ENCODE data around the gene GGACT.

Gene GGACT

GRCh38 chr13:100594731-100595130 is 6.1 kb upstream of the GGACT start:
- Histone ChIP-seq H3K79me2 (ENCODE audit: low read length) (no peaks in the 10 kb centered on the region), H3K9me3 (ENCODE audit: insufficient read depth, low read length) (no peaks in the 10 kb centered on the region), H3K27ac (ENCODE audit: low read length) (no peak overlapping the region), H3K4me1 (ENCODE audit: low read length) (no peaks in the 10 kb centered on the region), H3K27me3 (ENCODE audit: low read depth, low read length) (no peaks in the 10 kb centered on the region), H2AFZ (ENCODE audit: low read depth, low read length) (no peak overlapping the region), H3K9ac (ENCODE audit: low read length) (no peak overlapping the region), H3K4me2 (ENCODE audit: low read length) (no peak overlapping the region), H3K4me3 (ENCODE audit: low read length) (no peak overlapping the region), H4K20me1 (ENCODE audit: insufficient read depth, low read length) (no peaks in the 10 kb centered on the region), H3K36me3 (replicated peaks; ENCODE audit: low read depth, low read length) (no peaks in the 10 kb centered on the region)
- TF ChIP-seq EZH2phosphoT487 (IDR thresholded peaks at IDR 0.05; ENCODE audit: low read depth) (no peak), CTCF (IDR thresholded peaks at IDR 0.05; ENCODE audit: low read depth, low read length) (peak; percentile 32; the same call in 1 of the 2 replicates)

GRCh38 chr13:100594255-100594654 is 5.7 kb upstream of the GGACT start:
- H3K9ac ChIP-seq (ENCODE audit: low read length), result no peak overlapping the region
- H4K20me1 ChIP-seq (ENCODE audit: insufficient read depth, low read length), result no peaks in the 10 kb centered on the region
- H3K36me3 ChIP-seq (replicated peaks; ENCODE audit: low read depth, low read length), result no peaks in the 10 kb centered on the region
- H3K4me2 ChIP-seq (ENCODE audit: low read length), result no peak overlapping the region
- H3K27me3 ChIP-seq (ENCODE audit: low read depth, low read length), result no peaks in the 10 kb centered on the region
- no peaks in the 10 kb centered on the region for H3K79me2 ChIP-seq (ENCODE audit: low read length)
- H3K9me3 ChIP-seq (ENCODE audit: insufficient read depth, low read length), result no peaks in the 10 kb centered on the region
- TF ChIP-seq CTCF (IDR thresholded peaks at IDR 0.05; ENCODE audit: low read depth, low read length) (no peak), EZH2phosphoT487 (IDR thresholded peaks at IDR 0.05; ENCODE audit: low read depth) (no peak)
- H2AFZ ChIP-seq (ENCODE audit: low read depth, low read length), result no peak overlapping the region; the same call in 1 of the 2 replicates
- H3K4me1 ChIP-seq (ENCODE audit: low read length), result no peaks in the 10 kb centered on the region
- no peak overlapping the region for H3K27ac ChIP-seq (ENCODE audit: low read length)
- no peak overlapping the region for H3K4me3 ChIP-seq (ENCODE audit: low read length)

- TF ChIP-seq EZH2phosphoT487 (IDR thresholded peaks at IDR 0.05; ENCODE audit: low read depth), result no peak
- TF ChIP-seq CTCF (IDR thresholded peaks at IDR 0.05; ENCODE audit: low read depth, low read length), result no peak
- no peaks in the 10 kb centered on the region for H3K36me3 ChIP-seq (replicated peaks; ENCODE audit: low read depth, low read length)
- no peaks in the 10 kb centered on the region for H4K20me1 ChIP-seq (ENCODE audit: insufficient read depth, low read length)
- peak overlapping the region; percentile 76 for H3K4me2 ChIP-seq (ENCODE audit: low read length)
- H3K27ac ChIP-seq (ENCODE audit: low read length), result no peak overlapping the region
- H3K79me2 ChIP-seq (ENCODE audit: low read length), result no peaks in the 10 kb centered on the region
- H3K4me1 ChIP-seq (ENCODE audit: low read length), result peaks cover 13% of the 10 kb centered on the region
- peak overlapping the region; percentile 79 for H3K4me3 ChIP-seq (ENCODE audit: low read length)
- no peaks in the 10 kb centered on the region for H3K9me3 ChIP-seq (ENCODE audit: insufficient read depth, low read length)
- peak overlapping the region; percentile 76; the same call in 1 of the 2 replicates for H3K9ac ChIP-seq (ENCODE audit: low read length)
- H3K27me3 ChIP-seq (ENCODE audit: low read depth, low read length), result no peaks in the 10 kb centered on the region
- peak overlapping the region; percentile 99 for H2AFZ ChIP-seq (ENCODE audit: low read depth, low read length)
Measured at GRCh38 chr13:100589178-100589725, 663 bp upstream of the GGACT start.

- H2AFZ ChIP-seq (ENCODE audit: low read depth, low read length), result no peak overlapping the region
Measured at GRCh38 chr13:100584896-100585295, 3.7 kb downstream of the GGACT start.

More at GRCh38 chr13:100584896-100585295, 3.7 kb downstream of the GGACT start:
- Histone ChIP-seq H3K4me3 (ENCODE audit: low read length) (no peak overlapping the region), H3K4me2 (ENCODE audit: low read length) (no peak overlapping the region), H3K4me1 (ENCODE audit: low read length) (peaks cover 13% of the 10 kb centered on the region), H3K27ac (ENCODE audit: low read length) (no peak overlapping the region), H3K36me3 (replicated peaks; ENCODE audit: low read depth, low read length) (no peaks in the 10 kb centered on the region), H3K9me3 (ENCODE audit: insufficient read depth, low read length) (no peaks in the 10 kb centered on the region), H3K27me3 (ENCODE audit: low read depth, low read length) (no peaks in the 10 kb centered on the region), H4K20me1 (ENCODE audit: insufficient read depth, low read length) (no peaks in the 10 kb centered on the region), H3K79me2 (ENCODE audit: low read length) (no peaks in the 10 kb centered on the region), H3K9ac (ENCODE audit: low read length) (no peak overlapping the region)
- TF ChIP-seq EZH2phosphoT487 (IDR thresholded peaks at IDR 0.05; ENCODE audit: low read depth) (no peak), CTCF (IDR thresholded peaks at IDR 0.05; ENCODE audit: low read depth, low read length) (no peak)

Measured in OCI-LY3 (cell line).